Measurements from ENCODE around the gene ZNF436.

Gene ZNF436

DNA sequence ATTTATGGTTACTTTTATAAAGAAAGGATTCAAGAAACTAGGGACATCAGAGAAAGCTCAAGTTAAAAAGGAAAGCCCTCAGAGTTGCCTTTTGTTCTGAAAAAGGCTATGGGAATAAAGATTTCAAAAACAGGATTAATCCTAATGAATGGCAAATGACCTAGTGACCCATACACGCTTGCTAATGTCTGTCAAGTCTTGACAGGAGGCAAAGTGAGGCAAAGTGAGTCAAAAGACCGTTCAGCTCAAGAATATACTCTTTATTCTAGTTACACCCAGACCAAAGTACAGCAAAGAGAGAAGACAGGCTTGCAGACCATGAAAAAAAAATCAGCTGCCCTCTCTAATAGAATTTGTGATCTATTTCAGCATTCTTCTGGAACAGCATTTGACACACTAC lies 3.5 kb downstream of the ZNF436 start:
- Histone ChIP-seq H3K27me3 (ENCODE audit: insufficient read depth, low read length) (no peaks in the 10 kb centered on the region), H2AFZ (ENCODE audit: low read length) (no peak overlapping the region), H4K20me1 (ENCODE audit: insufficient read depth, low read length) (no peaks in the 10 kb centered on the region), H3K4me2 (ENCODE audit: low read length) (no peak overlapping the region), H3K27ac (ENCODE audit: low read depth, low read length, poor library complexity, severe bottlenecking) (no peak overlapping the region), H3K9me3 (ENCODE audit: low read length) (peaks cover 33% of the 10 kb centered on the region), H3K9ac (ENCODE audit: low read length) (no peak overlapping the region), H3K79me2 (ENCODE audit: insufficient read depth, low read length) (no peaks in the 10 kb centered on the region), H3K9me2 (ENCODE audit: low read depth, low read length) (no peaks in the 10 kb centered on the region), H3K4me1 (ENCODE audit: insufficient read depth, low read length, severe bottlenecking) (peaks cover 24% of the 10 kb centered on the region), H3K4me3 (ENCODE audit: low read depth, low read length, poor library complexity, severe bottlenecking) (no peak overlapping the region), H3K36me3 (ENCODE audit: insufficient read depth, low read length) (peaks cover 49% of the 10 kb centered on the region), H3F3A (ENCODE audit: insufficient read depth, low read length) (no peaks in the 10 kb centered on the region)
- TF ChIP-seq, protein P1, sequence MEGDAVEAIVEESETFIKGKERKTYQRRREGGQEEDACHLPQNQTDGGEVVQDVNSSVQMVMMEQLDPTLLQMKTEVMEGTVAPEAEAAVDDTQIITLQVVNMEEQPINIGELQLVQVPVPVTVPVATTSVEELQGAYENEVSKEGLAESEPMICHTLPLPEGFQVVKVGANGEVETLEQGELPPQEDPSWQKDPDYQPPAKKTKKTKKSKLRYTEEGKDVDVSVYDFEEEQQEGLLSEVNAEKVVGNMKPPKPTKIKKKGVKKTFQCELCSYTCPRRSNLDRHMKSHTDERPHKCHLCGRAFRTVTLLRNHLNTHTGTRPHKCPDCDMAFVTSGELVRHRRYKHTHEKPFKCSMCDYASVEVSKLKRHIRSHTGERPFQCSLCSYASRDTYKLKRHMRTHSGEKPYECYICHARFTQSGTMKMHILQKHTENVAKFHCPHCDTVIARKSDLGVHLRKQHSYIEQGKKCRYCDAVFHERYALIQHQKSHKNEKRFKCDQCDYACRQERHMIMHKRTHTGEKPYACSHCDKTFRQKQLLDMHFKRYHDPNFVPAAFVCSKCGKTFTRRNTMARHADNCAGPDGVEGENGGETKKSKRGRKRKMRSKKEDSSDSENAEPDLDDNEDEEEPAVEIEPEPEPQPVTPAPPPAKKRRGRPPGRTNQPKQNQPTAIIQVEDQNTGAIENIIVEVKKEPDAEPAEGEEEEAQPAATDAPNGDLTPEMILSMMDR (IDR thresholded peaks at IDR 0.05; ENCODE audit: low read length), result no peak
- no peak for TF ChIP-seq EZH2 (IDR thresholded peaks at IDR 0.05; ENCODE audit: borderline replicate concordance, low read length)

DNA sequence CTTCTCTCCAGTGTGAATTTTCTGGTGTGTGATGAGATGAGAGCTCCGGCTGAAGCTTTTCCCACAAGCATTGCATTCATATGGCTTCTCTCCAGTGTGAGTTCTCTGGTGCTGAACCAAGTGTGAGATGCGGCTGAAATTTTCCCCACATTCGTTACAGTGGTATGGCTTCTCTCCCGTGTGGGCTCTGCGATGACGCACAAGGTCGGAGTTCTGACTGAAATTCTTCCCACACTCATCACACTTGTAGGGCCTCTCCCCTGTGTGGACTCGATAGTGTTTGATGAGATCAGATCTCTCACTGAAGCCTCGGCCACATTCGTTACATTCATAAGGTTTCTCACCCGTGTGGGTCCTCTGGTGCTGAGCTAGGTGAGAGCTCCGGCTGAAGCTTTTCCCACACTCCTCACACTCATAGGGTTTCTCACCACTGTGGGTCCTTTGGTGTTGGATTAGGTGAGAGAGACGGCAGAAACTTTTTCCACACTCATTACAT lies 7.4 kb downstream of the ZNF436 start:
- Histone ChIP-seq H3K9ac (ENCODE audit: low read length) (no peak overlapping the region), H3K4me1 (ENCODE audit: insufficient read depth, low read length, severe bottlenecking) (peaks cover 5% of the 10 kb centered on the region), H3K79me2 (ENCODE audit: insufficient read depth, low read length) (no peaks in the 10 kb centered on the region), H4K20me1 (ENCODE audit: insufficient read depth, low read length) (no peaks in the 10 kb centered on the region), H3K9me3 (ENCODE audit: low read length) (peaks cover 49% of the 10 kb centered on the region), H3K4me3 (ENCODE audit: low read depth, low read length, poor library complexity, severe bottlenecking) (no peak overlapping the region), H3K27me3 (ENCODE audit: insufficient read depth, low read length) (no peaks in the 10 kb centered on the region), H3K27ac (ENCODE audit: low read depth, low read length, poor library complexity, severe bottlenecking) (no peak overlapping the region), H3K36me3 (ENCODE audit: insufficient read depth, low read length) (peaks cover 67% of the 10 kb centered on the region), H3K4me2 (ENCODE audit: low read length) (no peak overlapping the region), H2AFZ (ENCODE audit: low read length) (no peak overlapping the region), H3K9me2 (ENCODE audit: low read depth, low read length) (no peaks in the 10 kb centered on the region), H3F3A (ENCODE audit: insufficient read depth, low read length) (no peaks in the 10 kb centered on the region)
- TF ChIP-seq, protein P1 (IDR thresholded peaks at IDR 0.05; ENCODE audit: low read length), result no peak
- TF ChIP-seq EZH2 (IDR thresholded peaks at IDR 0.05; ENCODE audit: borderline replicate concordance, low read length), result no peak

DNA sequence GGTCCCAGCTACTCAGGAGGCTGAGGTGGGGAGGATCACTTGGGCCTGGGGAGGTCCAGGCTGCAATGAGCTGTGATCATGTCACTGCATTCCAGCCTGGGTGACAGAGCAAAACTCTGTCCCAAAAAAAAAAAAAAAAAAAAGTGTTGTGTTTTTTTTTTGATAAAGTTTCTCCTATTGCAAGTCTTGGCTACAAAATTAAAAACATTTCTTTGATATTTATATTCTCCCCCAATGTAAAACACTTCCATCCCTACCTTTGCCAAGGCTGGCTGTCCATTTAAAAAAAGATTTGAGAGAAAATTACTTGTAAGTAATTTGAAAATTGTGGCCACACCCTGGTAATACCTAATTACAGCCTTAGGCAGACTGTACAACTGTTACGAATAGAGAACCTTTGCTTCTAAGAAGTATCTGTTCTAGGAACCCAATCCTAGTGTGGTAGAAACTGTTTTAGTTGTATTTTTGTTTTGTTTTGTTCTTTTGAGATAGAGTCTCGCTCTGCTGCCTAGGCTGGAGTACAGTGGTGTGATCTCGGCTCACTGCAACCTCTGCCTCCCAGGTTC lies 11.2 kb downstream of the ZNF436 start:
- Histone ChIP-seq H3K4me2 (ENCODE audit: low read length) (no peak overlapping the region), H2AFZ (ENCODE audit: low read length) (no peak overlapping the region), H3K9me2 (ENCODE audit: low read depth, low read length) (no peaks in the 10 kb centered on the region), H3K9ac (ENCODE audit: low read length) (no peak overlapping the region), H3F3A (ENCODE audit: insufficient read depth, low read length) (no peaks in the 10 kb centered on the region), H3K9me3 (ENCODE audit: low read length) (peaks cover 38% of the 10 kb centered on the region), H3K36me3 (ENCODE audit: insufficient read depth, low read length) (peaks cover 40% of the 10 kb centered on the region), H3K4me3 (ENCODE audit: low read depth, low read length, poor library complexity, severe bottlenecking) (no peak overlapping the region), H4K20me1 (ENCODE audit: insufficient read depth, low read length) (no peaks in the 10 kb centered on the region), H3K27ac (ENCODE audit: low read depth, low read length, poor library complexity, severe bottlenecking) (no peak overlapping the region), H3K4me1 (ENCODE audit: insufficient read depth, low read length, severe bottlenecking) (no peaks in the 10 kb centered on the region), H3K27me3 (ENCODE audit: insufficient read depth, low read length) (no peaks in the 10 kb centered on the region), H3K79me2 (ENCODE audit: insufficient read depth, low read length) (no peaks in the 10 kb centered on the region)
- TF ChIP-seq, protein P1 (IDR thresholded peaks at IDR 0.05; ENCODE audit: low read length), result no peak
- no peak for TF ChIP-seq EZH2 (IDR thresholded peaks at IDR 0.05; ENCODE audit: borderline replicate concordance, low read length)

All from OCI-LY1 (cell line).